WI38 (cell line): ENCODE results near the gene SMG7.

Experiments used
- H3K4me3 ChIP-seq: 2 replicates; pipeline ENCODE4 v1.5.1; 2011; ENCODE audit warnings: low read depth, mild to moderate bottlenecking, control low read depth, low read length
- CTCF ChIP-seq: IDR thresholded peaks from 2 replicates; pipeline ENCODE4 v1.5.1; 2012; ENCODE audit warnings: low read depth, mild to moderate bottlenecking, control low read depth, low read length

The SMG7 gene

GRCh38 chr1:183454377-183454776 lies 17.9 kb upstream of the SMG7 start:
- no peak for TF ChIP-seq CTCF
- no peak overlapping the region for H3K4me3 ChIP-seq

- no peak overlapping the region for H3K4me3 ChIP-seq
- TF ChIP-seq CTCF = no peak
Measured at GRCh38 chr1:183456826-183457225, 15.5 kb upstream of the SMG7 start.

- TF ChIP-seq CTCF = no peak
- no peak overlapping the region for H3K4me3 ChIP-seq
Measured at GRCh38 chr1:183457449-183457848, 14.8 kb upstream of the SMG7 start.

GRCh38 chr1:183460596-183460995 lies 11.7 kb upstream of the SMG7 start:
- no peak for TF ChIP-seq CTCF
- no peak overlapping the region for H3K4me3 ChIP-seq

- TF ChIP-seq CTCF = no peak
- no peak overlapping the region for H3K4me3 ChIP-seq
Measured at GRCh38 chr1:183461350-183461749, 10.9 kb upstream of the SMG7 start.

GRCh38 chr1:183463566-183463965 lies 8.7 kb upstream of the SMG7 start:
- TF ChIP-seq CTCF = no peak
- H3K4me3 ChIP-seq = no peak overlapping the region

GRCh38 chr1:183466781-183467180 lies 5.5 kb upstream of the SMG7 start:
- no peak for TF ChIP-seq CTCF
- H3K4me3 ChIP-seq = no peak overlapping the region

GRCh38 chr1:183467687-183468086 lies 4.6 kb upstream of the SMG7 start:
- no peak overlapping the region for H3K4me3 ChIP-seq

More at GRCh38 chr1:183467687-183468086, 4.6 kb upstream of the SMG7 start:
- TF ChIP-seq CTCF = no peak
